HEK293 (cell line): ENCODE results near the gene REG1A.

ENCODE experiments used
- CTCF ChIA-PET: fragments of 350-600 bp; formaldehyde crosslinking; extraction: SDS; loops from one replicate; lab custom pipeline; 2021; ENCODE audit warnings: antibody characterized with exemption; lab: Yijun Ruan, JAX
- POLR2A ChIA-PET: fragments of 300-600 bp; formaldehyde crosslinking; extraction: SDS; loops from one replicate; lab custom pipeline; 2020; ENCODE audit warnings: antibody characterized with exemption, inconsistent platforms; lab: Yijun Ruan, JAX
- H3K27ac ChIP-seq: fragments of 200-500 bp; sonication (Bioruptor generic); 2 replicates; pipeline ENCODE4 v1.5.1; 2014; ENCODE audit warnings: low read depth, low read length, control low read depth, inconsistent platforms; ENCODE audit errors: extremely low read depth
- H3K36me3 ChIP-seq, 2 experiments: fragments of 200-500 bp in 1 of 2; sonication (Bioruptor generic) in 1 of 2; 1 replicate in 1 of 2; 2 replicates in 1 of 2; pipeline ENCODE4 v1.5.1; 2014 to 2017; ENCODE audit warnings: inconsistent platforms in 2 of 2, low read length in 2 of 2; ENCODE audit not compliant: control insufficient read depth in 2 of 2, insufficient read depth in 1 of 2
- H3K4me1 ChIP-seq: fragments of 200-500 bp; sonication (Bioruptor generic); 2 replicates; pipeline ENCODE4 v1.5.1; 2014; ENCODE audit warnings: mild to moderate bottlenecking, low read length, inconsistent platforms; ENCODE audit not compliant: control insufficient read depth, insufficient read depth
- H3K4me3 ChIP-seq: 2 replicates; pipeline ENCODE4 v1.5.1; 2011; ENCODE audit warnings: low read depth, mild to moderate bottlenecking, control low read depth, low read length, moderate library complexity
- H3K9me3 ChIP-seq: fragments of 200-500 bp; sonication (Bioruptor generic); 2 replicates; pipeline ENCODE4 v1.5.1; 2014; ENCODE audit warnings: low read depth, low read length, inconsistent platforms; ENCODE audit not compliant: control insufficient read depth, insufficient read depth
- KLF10 ChIP-seq: fragments of 450-650 bp; IDR thresholded peaks from 2 replicates; pipeline ENCODE4 v1.5.1; 2018; ENCODE audit warnings: missing biosample characterization, mild to moderate bottlenecking, missing genetic modification characterization
- SETDB1 ChIP-seq: IDR thresholded peaks from one replicate; pipeline ENCODE4 v1.6.1; 2017; ENCODE audit warnings: mild to moderate bottlenecking, low read length, moderate library complexity, mixed read lengths; ENCODE audit not compliant: insufficient read length
- ZFP3 ChIP-seq: fragments of 450-650 bp; formaldehyde crosslinking; IDR thresholded peaks from 2 replicates; pipeline ENCODE4 v1.5.1; 2016; ENCODE audit warnings: low read depth, missing biosample characterization, missing genetic modification characterization
- ZFP41 ChIP-seq: fragments of 450-650 bp; formaldehyde crosslinking; IDR thresholded peaks from 2 replicates; pipeline ENCODE4 v1.5.1; 2016; ENCODE audit warnings: missing biosample characterization, missing genetic modification characterization, borderline replicate concordance
- ZNF121 ChIP-seq: fragments of 450-650 bp; formaldehyde crosslinking; IDR thresholded peaks from 2 replicates; pipeline ENCODE4 v1.5.1; 2016; ENCODE audit warnings: missing biosample characterization, missing genetic modification characterization
- ZNF140 ChIP-seq: fragments of 450-650 bp; formaldehyde crosslinking; IDR thresholded peaks from 2 replicates; pipeline ENCODE4 v1.5.1; 2016; ENCODE audit warnings: missing biosample characterization, missing genetic modification characterization
- ZNF146 ChIP-seq: fragments of 450-650 bp; formaldehyde crosslinking; IDR thresholded peaks from 2 replicates; pipeline ENCODE4 v1.5.1; 2016; ENCODE audit warnings: missing biosample characterization, missing genetic modification characterization
- ZNF155 ChIP-seq: fragments of 450-650 bp; formaldehyde crosslinking; IDR thresholded peaks from 2 replicates; pipeline ENCODE4 v1.5.1; 2016; ENCODE audit warnings: missing biosample characterization, missing genetic modification characterization
- ZNF175 ChIP-seq: fragments of 450-650 bp; formaldehyde crosslinking; IDR thresholded peaks from 2 replicates; pipeline ENCODE4 v1.5.1; 2016; ENCODE audit warnings: missing biosample characterization, missing genetic modification characterization
- ZNF18 ChIP-seq: fragments of 450-650 bp; formaldehyde crosslinking; IDR thresholded peaks from 2 replicates; pipeline ENCODE4 v1.5.1; 2016; ENCODE audit warnings: missing biosample characterization, missing genetic modification characterization
- ZNF214 ChIP-seq: fragments of 450-650 bp; formaldehyde crosslinking; IDR thresholded peaks from 2 replicates; pipeline ENCODE4 v1.5.1; 2017; ENCODE audit warnings: missing biosample characterization, mild to moderate bottlenecking, missing genetic modification characterization, borderline replicate concordance
- ZNF248 ChIP-seq: fragments of 450-650 bp; formaldehyde crosslinking; IDR thresholded peaks from 2 replicates; pipeline ENCODE4 v1.5.1; 2017; ENCODE audit warnings: missing biosample characterization, missing genetic modification characterization
- ZNF280D ChIP-seq: fragments of 450-650 bp; formaldehyde crosslinking; IDR thresholded peaks from 2 replicates; pipeline ENCODE4 v1.5.1; 2016; ENCODE audit warnings: missing biosample characterization, missing genetic modification characterization
- ZNF335 ChIP-seq: fragments of 450-650 bp; formaldehyde crosslinking; conservative IDR thresholded peaks from 2 replicates; pipeline ENCODE4 v1.5.1; 2016; ENCODE audit warnings: missing biosample characterization, missing genetic modification characterization
- ZNF362 ChIP-seq: fragments of 450-650 bp; formaldehyde crosslinking; IDR thresholded peaks from 2 replicates; pipeline ENCODE4 v1.5.1; 2016; ENCODE audit warnings: missing biosample characterization, missing genetic modification characterization
- ZNF37A ChIP-seq: fragments of 450-650 bp; IDR thresholded peaks from 2 replicates; pipeline ENCODE4 v1.5.1; 2018; ENCODE audit warnings: missing biosample characterization, missing genetic modification characterization
- ZNF529 ChIP-seq: fragments of 450-650 bp; formaldehyde crosslinking; IDR thresholded peaks from 2 replicates; pipeline ENCODE4 v1.5.1; 2017; ENCODE audit warnings: missing genetic modification characterization, missing biosample characterization; ENCODE audit not compliant: insufficient replicate concordance
- ZNF600 ChIP-seq: fragments of 450-650 bp; formaldehyde crosslinking; IDR thresholded peaks from 2 replicates; pipeline ENCODE4 v1.5.1; 2016; ENCODE audit warnings: missing biosample characterization, missing genetic modification characterization
- ZNF677 ChIP-seq: fragments of 450-650 bp; IDR thresholded peaks from 2 replicates; pipeline ENCODE4 v1.5.0; 2018; ENCODE audit warnings: missing biosample characterization, mild to moderate bottlenecking, missing genetic modification characterization, moderate library complexity
- ZNF747 ChIP-seq: fragments of 450-650 bp; formaldehyde crosslinking; IDR thresholded peaks from 2 replicates; pipeline ENCODE4 v1.5.1; 2016; ENCODE audit warnings: missing biosample characterization, missing genetic modification characterization
- ZNF768 ChIP-seq: fragments of 450-650 bp; formaldehyde crosslinking; IDR thresholded peaks from 2 replicates; pipeline ENCODE4 v1.5.1; 2018; ENCODE audit warnings: missing biosample characterization, mild to moderate bottlenecking, missing genetic modification characterization
- ZSCAN5A ChIP-seq: fragments of 450-650 bp; formaldehyde crosslinking; IDR thresholded peaks from 2 replicates; pipeline ENCODE4 v1.5.1; 2016; ENCODE audit warnings: missing biosample characterization, missing genetic modification characterization

The REG1A gene

GRCh38 chr2:79159030-79159429, 38.7 kb downstream of the REG1A start:
- Histone ChIP-seq H3K4me3 (no peak overlapping the region), H3K27ac (no peak overlapping the region), H3K9me3 (no peaks in the 10 kb centered on the region), H3K4me1 (no peaks in the 10 kb centered on the region), H3K36me3 (no peaks in the 10 kb centered on the region)
- ChIA-PET POLR2A (no interaction called here), CTCF (no interaction called here)
- no peak for TF ChIP-seq ZNF155 (tag by site-specific recombination)
- TF ChIP-seq, all 188 proteins: peak for 0

- TF ChIP-seq ZNF600 (no peak), ZNF175 (tag by site-specific recombination) (no peak), ZNF677 (tag by site-specific recombination) (no peak), ZFP41 (tag by site-specific recombination) (no peak)
- H3K4me3 ChIP-seq, result no peak within 1 kb of the TSS
- H3K36me3 ChIP-seq, result no peaks in the 10 kb centered on the region
- ChIA-PET POLR2A (no interaction called here), CTCF (interaction anchor here (0.6 kb wide), 1 partner anchor 299 kb away, joined by 3 read pairs; no protein-coding TSS in a partner anchor)
- H3K4me1 ChIP-seq, result no peaks in the 10 kb centered on the region
- H3K9me3 ChIP-seq, result no peaks in the 10 kb centered on the region
- H3K27ac ChIP-seq, result no peak within 1 kb of the TSS
Observed at GRCh38 chr2:79159653-79160052, 39.4 kb downstream of the REG1A start, which contains the start of gene REG3A. TSS of gene REG3A (minus strand) at chr2:79159753. CDS start at chr2:79159405, 348 bp downstream.

- Histone ChIP-seq H3K4me3 (no peak overlapping the region), H3K9me3 (no peaks in the 10 kb centered on the region), H3K4me1 (no peaks in the 10 kb centered on the region), H3K36me3 (no peaks in the 10 kb centered on the region), H3K27ac (no peak overlapping the region)
- TF ChIP-seq ZNF140 (tag by site-specific recombination), result no peak
- no peak for TF ChIP-seq ZNF146 (tag by site-specific recombination)
- ChIA-PET POLR2A (no interaction called here), CTCF (interaction anchor here (0.6 kb wide), 1 partner anchor 170 kb away, joined by 3 read pairs; no protein-coding TSS in a partner anchor)
Observed at GRCh38 chr2:79162132-79162531, 41.8 kb downstream of the REG1A start.

GRCh38 chr2:79162801-79163200, 42.5 kb downstream of the REG1A start:
- ChIA-PET POLR2A (no interaction called here), CTCF (interaction anchor here (0.6 kb wide), 1 partner anchor 169 kb away, joined by 3 read pairs; no protein-coding TSS in a partner anchor)
- no peak overlapping the region for H3K4me3 ChIP-seq
- no peaks in the 10 kb centered on the region for H3K4me1 ChIP-seq
- H3K9me3 ChIP-seq, result no peaks in the 10 kb centered on the region
- no peaks in the 10 kb centered on the region for H3K36me3 ChIP-seq
- no peak overlapping the region for H3K27ac ChIP-seq
- no peak for TF ChIP-seq ZNF747
- no peak for TF ChIP-seq ZNF529
- no peak for TF ChIP-seq ZNF280D (tag by site-specific recombination)
- no peak for TF ChIP-seq ZNF214
- no peak for TF ChIP-seq ZNF362 (tag by site-specific recombination)
- no peak for TF ChIP-seq SETDB1
- no peak for TF ChIP-seq ZNF248 (tag by site-specific recombination)
- no peak for TF ChIP-seq ZNF768
- TF ChIP-seq ZFP3 (tag by site-specific recombination), result no peak
- TF ChIP-seq ZNF121 (tag by site-specific recombination), result no peak
- TF ChIP-seq ZNF37A, result no peak
- TF ChIP-seq ZNF335 (tag by site-specific recombination), result no peak
- no peak for TF ChIP-seq ZNF18 (tag by site-specific recombination)
- no peak for TF ChIP-seq ZSCAN5A (tag by site-specific recombination)
- TF ChIP-seq KLF10 (tag by site-specific recombination), result no peak
